Activated naive CD8-positive, alpha-beta T cell treated with anti-CD3 and anti-CD28 coated beads for 36 hours (primary cell): ENCODE data around the gene HFE. TPM values are rescaled to one million over a fixed set of nuclear protein-coding genes. Genes with fewer than 3 reads are reported as not detected.
"Not testable (repeated sequence)": the region's sequence is repeated elsewhere in the genome, so short reads cannot be mapped to it uniquely, and the experiment has no call there.

ENCODE experiments used
- DNase-seq: peaks from one replicate; pipeline ENCODE4 v3.0.0; 2021
- H3K27ac Mint-ChIP-seq: one replicate; pipeline ENCODE4 v1.8.0; 2022; ENCODE audit warnings: mild to moderate bottlenecking, moderate library complexity, mixed read lengths
- H3K27me3 Mint-ChIP-seq: one replicate; pipeline ENCODE4 v1.8.0; 2022; ENCODE audit warnings: mild to moderate bottlenecking, mixed read lengths
- H3K36me3 Mint-ChIP-seq: one replicate; pipeline ENCODE4 v1.8.0; 2021; ENCODE audit warnings: mild to moderate bottlenecking, mixed read lengths
- H3K4me1 Mint-ChIP-seq: one replicate; pipeline ENCODE4 v1.8.0; 2021; ENCODE audit warnings: mixed read lengths
- H3K4me3 Mint-ChIP-seq: one replicate; pipeline ENCODE4 v1.8.0; 2022; ENCODE audit warnings: mild to moderate bottlenecking, moderate library complexity, mixed read lengths
- H3K9me3 Mint-ChIP-seq: one replicate; pipeline ENCODE4 v1.8.0; 2022; ENCODE audit warnings: mixed read lengths
- total RNA-seq, 2 experiments: library from RNA; stranded (reverse); gene quantifications; one replicate each; pipeline ENCODE4 v1.2.3, GENCODE V29; 2021

Gene HFE, protein sequence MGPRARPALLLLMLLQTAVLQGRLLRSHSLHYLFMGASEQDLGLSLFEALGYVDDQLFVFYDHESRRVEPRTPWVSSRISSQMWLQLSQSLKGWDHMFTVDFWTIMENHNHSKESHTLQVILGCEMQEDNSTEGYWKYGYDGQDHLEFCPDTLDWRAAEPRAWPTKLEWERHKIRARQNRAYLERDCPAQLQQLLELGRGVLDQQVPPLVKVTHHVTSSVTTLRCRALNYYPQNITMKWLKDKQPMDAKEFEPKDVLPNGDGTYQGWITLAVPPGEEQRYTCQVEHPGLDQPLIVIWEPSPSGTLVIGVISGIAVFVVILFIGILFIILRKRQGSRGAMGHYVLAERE
- under 1 TPM; 0.76 to 0.80 TPM for total RNA-seq

GRCh38 chr6:26087284-26088115, at the start of gene HFE:
Gene HFE (plus strand): TSS chr6:26087429. CDS start chr6:26087441, 12 bp downstream.
- H3K9me3 Mint-ChIP-seq: no peaks in the 10 kb centered on the region
- peak within 1 kb of the TSS; percentile 45 for H3K27ac Mint-ChIP-seq
- peaks cover 4% of the 10 kb centered on the region for H3K36me3 Mint-ChIP-seq
- H3K4me1 Mint-ChIP-seq: peaks cover 31% of the 10 kb centered on the region
- no peaks in the 10 kb centered on the region for H3K27me3 Mint-ChIP-seq
- peak within 1 kb of the TSS; percentile 79 for H3K4me3 Mint-ChIP-seq
- peak; percentile 35 for DNase-seq

- no peak overlapping the region for H3K4me3 Mint-ChIP-seq
- H3K4me1 Mint-ChIP-seq: peaks cover 29% of the 10 kb centered on the region
- H3K9me3 Mint-ChIP-seq: no peaks in the 10 kb centered on the region
- no peak for DNase-seq
- H3K27me3 Mint-ChIP-seq: peaks cover 10% of the 10 kb centered on the region
- no peak overlapping the region for H3K27ac Mint-ChIP-seq
- H3K36me3 Mint-ChIP-seq: peaks cover 6% of the 10 kb centered on the region
Measured at GRCh38 chr6:26041946-26042345, 45.3 kb upstream of the HFE start.

- peak; percentile 73 for DNase-seq
- H3K9me3 Mint-ChIP-seq: no peaks in the 10 kb centered on the region
- H3K36me3 Mint-ChIP-seq: peaks cover 6% of the 10 kb centered on the region
- peaks cover 31% of the 10 kb centered on the region for H3K4me1 Mint-ChIP-seq
- peaks cover 10% of the 10 kb centered on the region for H3K27me3 Mint-ChIP-seq
- peak overlapping the region; percentile 88 for H3K4me3 Mint-ChIP-seq
- H3K27ac Mint-ChIP-seq: peak overlapping the region; percentile 99
Measured at GRCh38 chr6:26043384-26044139, 43.7 kb upstream of the HFE start.

DNA sequence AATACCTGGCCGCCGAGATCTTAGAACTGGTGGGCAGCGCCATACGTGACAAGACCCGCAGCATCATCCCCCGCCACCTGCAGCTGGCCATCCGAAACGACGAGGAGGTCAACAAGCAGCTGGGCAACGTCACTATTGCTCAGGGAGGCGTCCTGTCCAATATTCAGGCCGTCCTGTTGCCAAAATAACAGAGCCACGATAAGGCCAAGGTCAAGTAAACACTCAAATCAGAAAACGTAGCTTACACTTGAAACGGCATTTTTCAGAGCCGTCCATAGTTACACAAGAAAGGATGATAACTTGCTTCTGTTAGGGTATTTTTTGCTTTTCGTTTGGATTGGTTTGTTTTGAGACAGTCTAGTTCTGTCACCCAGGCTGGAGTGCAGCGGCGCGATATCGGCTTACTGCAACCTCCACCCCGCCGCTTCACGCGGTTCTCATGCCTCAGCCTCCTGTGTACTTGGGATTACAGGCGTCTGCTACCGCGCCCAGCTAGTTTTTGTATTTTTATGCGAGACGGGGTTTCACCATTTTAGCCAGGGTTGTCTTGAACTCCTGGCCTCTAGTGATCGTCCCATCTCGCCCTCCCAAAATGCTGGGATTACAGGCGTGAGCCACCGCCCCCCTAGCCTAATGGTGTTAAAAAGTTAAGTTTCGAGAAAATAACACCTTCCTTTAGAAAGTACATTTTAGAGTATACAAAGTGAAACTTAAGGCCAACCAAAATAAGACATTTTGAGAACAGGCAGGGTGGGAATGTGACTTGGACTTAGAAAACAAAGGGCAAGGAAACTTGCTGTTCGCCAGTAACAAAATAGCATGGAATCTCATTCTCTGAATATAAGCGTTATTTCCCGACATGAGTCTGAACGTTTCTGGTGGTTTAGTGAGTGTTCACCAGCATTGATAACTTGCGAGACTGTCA, 42.8 kb upstream of the HFE start:
- H3K36me3 Mint-ChIP-seq: peaks cover 6% of the 10 kb centered on the region
- no peaks in the 10 kb centered on the region for H3K9me3 Mint-ChIP-seq
- peak overlapping the region; percentile 88 for H3K4me3 Mint-ChIP-seq
- peaks cover 10% of the 10 kb centered on the region for H3K27me3 Mint-ChIP-seq
- H3K4me1 Mint-ChIP-seq: peaks cover 31% of the 10 kb centered on the region
- peak; percentile 58 for DNase-seq
- peak overlapping the region; percentile 99 for H3K27ac Mint-ChIP-seq

DNA sequence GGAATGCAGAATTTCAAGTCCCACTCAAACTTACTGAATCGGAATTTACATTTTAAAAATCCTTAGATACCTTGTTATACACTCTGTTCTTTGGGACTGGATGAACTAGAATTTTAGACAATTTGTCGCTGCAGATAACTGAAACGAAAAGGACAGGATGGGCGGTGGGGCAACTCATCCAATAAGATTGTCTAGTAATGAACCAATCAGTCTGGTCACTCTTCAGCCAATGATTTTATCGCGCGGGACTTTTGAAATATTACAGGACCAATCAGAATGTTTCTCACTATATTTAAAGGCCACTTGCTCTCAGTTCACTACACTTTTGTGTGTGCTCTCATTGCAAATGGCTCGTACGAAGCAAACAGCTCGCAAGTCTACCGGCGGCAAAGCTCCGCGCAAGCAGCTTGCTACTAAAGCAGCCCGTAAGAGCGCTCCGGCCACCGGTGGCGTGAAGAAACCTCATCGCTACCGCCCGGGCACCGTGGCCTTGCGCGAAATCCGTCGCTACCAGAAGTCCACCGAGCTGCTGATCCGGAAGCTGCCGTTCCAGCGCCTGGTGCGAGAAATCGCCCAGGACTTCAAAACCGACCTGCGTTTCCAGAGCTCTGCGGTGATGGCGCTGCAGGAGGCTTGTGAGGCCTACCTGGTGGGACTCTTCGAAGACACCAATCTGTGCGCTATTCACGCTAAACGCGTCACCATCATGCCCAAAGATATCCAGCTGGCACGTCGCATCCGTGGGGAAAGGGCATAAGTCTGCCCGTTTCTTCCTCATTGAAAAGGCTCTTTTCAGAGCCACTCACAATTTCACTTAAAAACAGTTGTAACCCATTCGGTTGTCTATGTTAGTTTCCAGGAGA, 41.9 kb upstream of the HFE start:
- peaks cover 6% of the 10 kb centered on the region for H3K36me3 Mint-ChIP-seq

DNA sequence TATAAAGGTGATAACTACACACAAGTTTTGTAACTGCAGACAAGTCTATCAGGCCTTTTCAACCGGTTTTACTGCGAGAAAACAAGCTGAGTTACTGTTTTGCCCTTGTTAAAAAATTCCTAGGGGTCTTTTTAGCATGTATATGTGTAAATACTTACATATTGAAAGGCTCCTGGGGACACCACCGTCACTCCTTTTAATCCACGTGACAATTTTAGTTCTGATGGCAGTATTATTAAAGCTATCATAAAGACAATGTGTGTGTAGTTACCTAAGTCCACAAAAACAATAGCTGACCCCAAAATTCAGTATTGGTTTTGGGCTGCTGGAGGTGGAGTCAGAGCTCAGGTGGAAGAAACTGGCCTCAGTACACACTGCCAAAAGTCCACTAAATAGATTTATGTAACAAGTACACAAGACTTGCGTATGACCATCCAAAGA, 41.3 kb upstream of the HFE start:
- peaks cover 31% of the 10 kb centered on the region for H3K4me1 Mint-ChIP-seq
- peaks cover 10% of the 10 kb centered on the region for H3K27me3 Mint-ChIP-seq
- no peak for DNase-seq
- H3K9me3 Mint-ChIP-seq: no peaks in the 10 kb centered on the region
- peak overlapping the region; percentile 88 for H3K4me3 Mint-ChIP-seq
- H3K36me3 Mint-ChIP-seq: peaks cover 6% of the 10 kb centered on the region
- H3K27ac Mint-ChIP-seq: peak overlapping the region; percentile 99

More for the DNA sequence above, 41.9 kb upstream of the HFE start:
- Mint-ChIP-seq H3K4me1 (peaks cover 31% of the 10 kb centered on the region), H3K27me3 (peaks cover 10% of the 10 kb centered on the region), H3K4me3 (peak overlapping the region; percentile 88), H3K9me3 (no peaks in the 10 kb centered on the region), H3K27ac (peak overlapping the region; percentile 99)
- peak; percentile 80 for DNase-seq

DNA sequence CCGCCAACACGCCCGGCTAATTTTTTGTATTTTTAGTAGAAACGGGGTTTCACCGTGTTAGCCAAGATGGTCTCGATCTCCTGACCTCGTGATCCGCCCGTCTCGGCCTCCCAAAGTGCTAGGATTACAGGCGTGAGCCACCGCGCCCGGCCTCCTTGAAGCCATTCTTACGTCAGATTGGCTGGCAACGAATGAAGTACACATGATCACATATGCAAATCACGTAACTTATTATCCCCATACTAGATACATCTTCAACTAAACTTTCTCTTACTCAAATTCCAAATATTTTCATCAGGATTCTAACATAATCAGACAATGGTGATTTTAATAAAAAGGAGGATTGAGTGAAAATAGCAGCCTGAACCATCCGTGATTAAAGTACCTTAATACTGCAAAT, 39.9 kb upstream of the HFE start:
- H3K4me3 Mint-ChIP-seq, H3K9me3 Mint-ChIP-seq, DNase-seq, H3K36me3 Mint-ChIP-seq: not testable (repeated sequence)
- peak overlapping the region; percentile 38 for H3K27ac Mint-ChIP-seq
- peaks cover 10% of the 10 kb centered on the region for H3K27me3 Mint-ChIP-seq
- peaks cover 31% of the 10 kb centered on the region for H3K4me1 Mint-ChIP-seq

DNA sequence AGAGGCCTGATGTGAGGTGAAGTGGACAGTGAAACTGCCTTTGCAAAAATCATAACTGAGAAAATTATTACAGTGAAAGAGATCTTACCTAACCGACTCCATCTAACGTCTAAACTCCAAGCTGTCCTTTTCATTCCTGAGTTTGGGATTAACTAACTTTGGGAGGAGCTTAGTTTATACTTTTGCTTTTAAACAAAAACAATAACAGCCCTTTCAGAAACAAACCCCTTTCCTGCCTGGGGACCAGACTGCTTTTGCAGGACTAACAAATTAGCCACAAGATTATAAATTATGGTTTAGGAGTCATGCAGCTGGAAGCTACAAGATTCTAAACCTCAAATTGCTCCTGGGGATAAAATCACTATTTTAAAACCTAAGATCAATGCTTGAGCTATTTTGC, 38.6 kb upstream of the HFE start:
- Mint-ChIP-seq H3K27me3 (peaks cover 5% of the 10 kb centered on the region), H3K4me3 (no peak overlapping the region), H3K4me1 (peaks cover 23% of the 10 kb centered on the region), H3K27ac (no peak overlapping the region), H3K36me3 (peaks cover 4% of the 10 kb centered on the region), H3K9me3 (no peaks in the 10 kb centered on the region)
- DNase-seq: no peak

GRCh38 chr6:26051665-26052310, 35.4 kb upstream of the HFE start:
- Mint-ChIP-seq H3K4me1 (peaks cover 22% of the 10 kb centered on the region), H3K9me3 (no peaks in the 10 kb centered on the region), H3K4me3 (no peak overlapping the region), H3K27ac (no peak overlapping the region), H3K27me3 (peaks cover 14% of the 10 kb centered on the region), H3K36me3 (peaks cover 5% of the 10 kb centered on the region)
- no peak for DNase-seq

- not testable (repeated sequence) for H3K4me3 Mint-ChIP-seq, DNase-seq, H3K27ac Mint-ChIP-seq, H3K9me3 Mint-ChIP-seq, H3K36me3 Mint-ChIP-seq
- H3K4me1 Mint-ChIP-seq: peaks cover 20% of the 10 kb centered on the region
- H3K27me3 Mint-ChIP-seq: peaks cover 14% of the 10 kb centered on the region
Measured at GRCh38 chr6:26052762-26053250, 34.4 kb upstream of the HFE start.

- Mint-ChIP-seq H3K4me3 (peak overlapping the region; percentile 96), H3K27me3 (peaks cover 14% of the 10 kb centered on the region), H3K36me3 (peaks cover 5% of the 10 kb centered on the region), H3K4me1 (peaks cover 20% of the 10 kb centered on the region), H3K27ac (peak overlapping the region; percentile 100), H3K9me3 (no peaks in the 10 kb centered on the region)
- no peak for DNase-seq
Measured at GRCh38 chr6:26053992-26054780, 33.0 kb upstream of the HFE start.
